A673 (cell line): ENCODE measurements around the gene TRIP4. TPM values are rescaled to one million over a fixed set of nuclear protein-coding genes. Genes with fewer than 3 reads are reported as not detected.

Experiments used
- BruUV-seq: library from RNA; stranded (reverse); fragments of 400-500 nt; replicated peaks from 2 replicates; lab custom pipeline; 2021; lab: Mats Ljungman, UMichigan
- CTCF ChIA-PET: fragments of 300-600 bp; sonication (Branson Sonifier 250); formaldehyde crosslinking; loops from one replicate; lab custom pipeline; 2022; ENCODE audit warnings: antibody characterized with exemption; lab: Charles Lee
- POLR2A ChIA-PET: fragments of 300-600 bp; sonication (Branson Sonifier 250); formaldehyde crosslinking; loops from one replicate; lab custom pipeline; 2022; ENCODE audit warnings: antibody characterized with exemption; ENCODE audit not compliant: low non-redundant PET; lab: Charles Lee
- DNase-seq: peaks from one replicate; pipeline ENCODE4 v3.0.0-alpha.2; 2015; ENCODE audit warnings: low spot score
- H3K27ac ChIP-seq: fragments of 200-600 bp; sonication (generic); 2 replicates; pipeline ENCODE4 v1.5.1; 2016; ENCODE audit warnings: mixed run types, low read depth, mild to moderate bottlenecking, mixed read lengths, antibody characterized with exemption, low read length; ENCODE audit not compliant: poor library complexity, severe bottlenecking
- H3K27me3 ChIP-seq: fragments of 200-600 bp; sonication (generic); replicated peaks from 2 replicates; pipeline ENCODE4 v1.6.1; 2017; ENCODE audit warnings: mixed run types, low read depth, mild to moderate bottlenecking, mixed read lengths, antibody characterized with exemption, low read length; ENCODE audit not compliant: insufficient read depth, poor library complexity
- H3K36me3 ChIP-seq: fragments of 200-600 bp; sonication (generic); 2 replicates; pipeline ENCODE4 v1.6.1; 2016; ENCODE audit warnings: mixed run types, mild to moderate bottlenecking, mixed read lengths, antibody characterized with exemption, low read length; ENCODE audit not compliant: insufficient read depth, poor library complexity, severe bottlenecking
- H3K4me1 ChIP-seq: fragments of 200-600 bp; sonication (generic); 2 replicates; pipeline ENCODE4 v1.6.1; 2017; ENCODE audit warnings: mixed run types, mild to moderate bottlenecking, mixed read lengths, antibody characterized with exemption, low read length; ENCODE audit not compliant: insufficient read depth, poor library complexity, severe bottlenecking
- H3K4me3 ChIP-seq: fragments of 200-600 bp; sonication (generic); 2 replicates; pipeline ENCODE4 v1.5.1; 2016; ENCODE audit warnings: low read depth, mixed run types, mild to moderate bottlenecking, mixed read lengths, low read length; ENCODE audit not compliant: poor library complexity, severe bottlenecking
- H3K9me3 ChIP-seq: fragments of 200-600 bp; sonication (generic); 2 replicates; pipeline ENCODE4 v1.6.1; 2016; ENCODE audit warnings: mixed run types, low read depth, mild to moderate bottlenecking, mixed read lengths, antibody characterized with exemption, low read length; ENCODE audit not compliant: poor library complexity, severe bottlenecking
- CTCF ChIP-seq: fragments of 300-800, 200-600 bp; sonication (generic); conservative IDR thresholded peaks from 2 replicates; pipeline ENCODE4 v1.5.1; 2017; ENCODE audit warnings: low read depth, mild to moderate bottlenecking, antibody characterized with exemption, low read length, moderate library complexity, mixed read lengths
- EZH2 ChIP-seq: fragments of 200-600 bp; sonication (generic); IDR thresholded peaks from 2 replicates; pipeline ENCODE4 v1.6.1; 2017; ENCODE audit warnings: borderline replicate concordance, low read depth, mild to moderate bottlenecking, mixed read lengths, antibody characterized with exemption, low read length; ENCODE audit not compliant: poor library complexity, severe bottlenecking
- intact Hi-C: fragments of 100-400 bp; cut with micrococcal nuclease; formaldehyde crosslinking; loops from one replicate; pipeline ENCODE4 v1.10.0; 2022; ENCODE audit not compliant: unreplicated experiment
- total RNA-seq: library from RNA; stranded (reverse); gene quantifications from 2 replicates; pipeline ENCODE4 v1.2.3, GENCODE V29; 2021

The TRIP4 gene
- total RNA-seq, 1 experiment from 2014 or later, result 24.9 TPM

- POLR2A ChIA-PET, result no interaction called here
Observed at GRCh38 chr15:64478863-64479262, 91.2 kb downstream of the TRIP4 start.

GRCh38 chr15:64480891-64481290, 93.3 kb downstream of the TRIP4 start:
- TF ChIP-seq CTCF (no peak), EZH2 (no peak)
- BruUV-seq, result no TSS peak
- Histone ChIP-seq H3K4me3 (no peak overlapping the region), H3K36me3 (no peaks in the 10 kb centered on the region), H3K27me3 (no peaks in the 10 kb centered on the region), H3K4me1 (no peaks in the 10 kb centered on the region), H3K27ac (no peak overlapping the region), H3K9me3 (no peaks in the 10 kb centered on the region)
- intact Hi-C loops, result no loop called here
- CTCF ChIA-PET, result no interaction called here
- no peak for DNase-seq
- POLR2A ChIA-PET, result no interaction called here

More at GRCh38 chr15:64478863-64479262, 91.2 kb downstream of the TRIP4 start:
- Histone ChIP-seq H3K36me3 (no peaks in the 10 kb centered on the region), H3K4me3 (no peak overlapping the region), H3K27me3 (no peaks in the 10 kb centered on the region), H3K9me3 (no peaks in the 10 kb centered on the region), H3K27ac (no peak overlapping the region), H3K4me1 (no peaks in the 10 kb centered on the region)
- no peak for TF ChIP-seq EZH2
- TF ChIP-seq CTCF, result no peak
- CTCF ChIA-PET, result no interaction called here
- intact Hi-C loops, result no loop called here
- no peak for DNase-seq
- BruUV-seq, result no TSS peak

DNA sequence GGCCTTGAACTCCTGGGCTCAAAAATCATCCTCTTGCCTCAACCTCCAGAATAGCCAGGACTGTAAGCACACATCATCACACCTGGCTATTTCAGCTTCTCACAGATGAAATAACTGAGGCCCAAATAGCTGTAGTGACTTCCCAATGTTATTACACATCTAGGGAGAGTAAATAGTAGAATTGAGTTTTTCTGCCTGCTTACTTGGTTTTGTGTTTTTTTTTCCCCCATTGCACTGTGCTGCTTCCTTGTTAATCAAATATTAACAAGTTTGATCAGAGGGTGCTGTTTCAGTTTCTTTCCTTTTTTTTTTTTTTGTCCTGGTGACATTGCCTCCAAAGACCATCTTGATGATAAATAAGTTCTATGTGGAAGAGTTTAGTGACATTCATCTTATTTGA, 96.1 kb downstream of the TRIP4 start:
- ChIA-PET POLR2A (no interaction called here), CTCF (no interaction called here)
- Histone ChIP-seq H3K4me1 (no peaks in the 10 kb centered on the region), H3K4me3 (no peak overlapping the region), H3K9me3 (no peaks in the 10 kb centered on the region), H3K27me3 (no peaks in the 10 kb centered on the region), H3K36me3 (no peaks in the 10 kb centered on the region), H3K27ac (no peak overlapping the region)
- TF ChIP-seq CTCF (no peak), EZH2 (no peak)
- intact Hi-C loops, result no loop called here
- no peak for DNase-seq
- BruUV-seq, result no TSS peak
